Activated CD4-positive, alpha-beta T cell treated with anti-CD3 and anti-CD28 coated beads, Interleukin-2, amount 10 ng/mL, durations not matched to agents 7 days and 5 days (primary cell): ENCODE data around the gene CEMP1. TPM values are rescaled to one million over a fixed set of nuclear protein-coding genes. Genes with fewer than 3 reads are reported as not detected.

ENCODE experiments used
- CTCF ChIA-PET: fragments of 350-600 bp; sonication (Branson Sonifier 250); formaldehyde crosslinking; loops from one replicate; lab custom pipeline; 2021; ENCODE audit warnings: antibody characterized with exemption; lab: Charles Lee
- POLR2A ChIA-PET: fragments of 350-600 bp; sonication (Branson Sonifier 250); formaldehyde crosslinking; loops from one replicate; lab custom pipeline; 2021; ENCODE audit warnings: antibody characterized with exemption; lab: Charles Lee
- DNase-seq: peaks from one replicate; pipeline ENCODE4 v3.0.0-alpha.2; 2020
- H3K27ac Mint-ChIP-seq: one replicate; pipeline ENCODE4 v1.8.0; 2021; ENCODE audit warnings: mild to moderate bottlenecking, moderate library complexity, mixed read lengths
- H3K27me3 Mint-ChIP-seq: one replicate; pipeline ENCODE4 v1.8.0; 2021; ENCODE audit warnings: mixed read lengths
- H3K36me3 Mint-ChIP-seq: one replicate; pipeline ENCODE4 v1.8.0; 2021; ENCODE audit warnings: low read depth, mixed read lengths
- H3K4me1 Mint-ChIP-seq: one replicate; pipeline ENCODE4 v1.8.0; 2021; ENCODE audit warnings: mixed read lengths
- H3K4me3 Mint-ChIP-seq: one replicate; pipeline ENCODE4 v1.8.0; 2021; ENCODE audit warnings: mild to moderate bottlenecking, moderate library complexity, mixed read lengths
- H3K9me3 Mint-ChIP-seq: one replicate; pipeline ENCODE4 v1.8.0; 2021; ENCODE audit warnings: mixed read lengths
- total RNA-seq, 2 experiments: library from RNA; stranded (reverse); gene quantifications; one replicate each; pipeline ENCODE4 v1.2.3, GENCODE V29; 2021

Gene CEMP1
- total RNA-seq, 2 experiments from 2014 or later = 0.17 TPM; not detected in 1

- DNase-seq = no peak
- ChIA-PET POLR2A (no interaction called here), CTCF (no interaction called here)
- Mint-ChIP-seq H3K27ac (no peak overlapping the region), H3K36me3 (peaks cover 21% of the 10 kb centered on the region), H3K27me3 (no peaks in the 10 kb centered on the region), H3K4me1 (peaks cover 19% of the 10 kb centered on the region), H3K4me3 (no peak overlapping the region), H3K9me3 (no peaks in the 10 kb centered on the region)
These were observed 6.8 kb downstream of the CEMP1 start for GRCh38 chr16:2524339-2524938.

- Mint-ChIP-seq H3K27ac (peak overlapping the region; percentile 41), H3K27me3 (no peaks in the 10 kb centered on the region), H3K9me3 (no peaks in the 10 kb centered on the region), H3K4me3 (no peak overlapping the region), H3K36me3 (peaks cover 25% of the 10 kb centered on the region), H3K4me1 (peaks cover 21% of the 10 kb centered on the region)
- ChIA-PET POLR2A (no interaction called here), CTCF (no interaction called here)
- no peak for DNase-seq
These were observed 7.4 kb downstream of the CEMP1 start for GRCh38 chr16:2523801-2524231.

DNA sequence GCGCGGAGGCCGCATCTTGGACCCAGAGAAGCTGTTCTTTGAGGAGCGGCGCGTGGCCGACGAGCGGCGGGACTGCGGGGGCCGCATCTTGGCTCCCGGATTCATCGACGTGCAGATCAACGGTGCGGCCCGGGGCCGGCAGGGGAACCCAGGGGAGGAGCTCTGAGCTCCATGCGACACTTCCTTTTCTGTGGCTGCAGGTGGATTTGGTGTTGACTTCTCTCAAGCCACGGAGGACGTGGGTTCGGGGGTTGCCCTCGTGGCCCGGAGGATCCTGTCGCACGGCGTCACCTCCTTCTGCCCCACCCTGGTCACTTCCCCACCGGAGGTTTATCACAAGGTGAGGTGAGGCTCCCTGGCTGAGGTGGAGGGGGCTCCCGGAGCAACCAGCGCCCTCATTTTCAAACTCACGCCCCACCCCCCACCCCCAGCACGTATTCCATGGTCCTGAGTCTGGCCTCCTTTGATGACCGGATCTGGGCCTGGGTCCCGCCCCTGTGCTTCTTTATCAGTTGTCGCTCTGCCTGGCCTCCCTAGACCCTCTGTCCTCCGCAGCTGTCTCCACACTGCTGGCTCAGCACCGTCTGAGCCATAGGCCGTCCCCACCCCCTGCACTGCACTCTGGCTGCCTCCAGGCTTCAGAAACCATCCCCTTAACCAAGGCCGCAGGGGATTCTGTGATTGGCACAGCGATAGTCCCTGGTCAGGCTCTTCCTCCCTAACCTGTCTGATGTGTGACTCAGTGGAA lies 10.2 kb downstream of the CEMP1 start:
- ChIA-PET POLR2A (interaction anchor here (1.2 to 1.6 kb wide), 2 partner anchors 10 to 12 kb away, joined by 4 to 7 read pairs; partner anchors contain the start of gene CEMP1), CTCF (interaction anchor here (0.9 to 2.1 kb wide), 4 partner anchors 11 to 181 kb away, joined by 3 to 7 read pairs (median 4); partner anchors contain the start of gene ABCA3)
- Mint-ChIP-seq H3K4me3 (peak overlapping the region; percentile 84), H3K27me3 (no peaks in the 10 kb centered on the region), H3K9me3 (no peaks in the 10 kb centered on the region), H3K36me3 (peaks cover 32% of the 10 kb centered on the region), H3K4me1 (peaks cover 42% of the 10 kb centered on the region), H3K27ac (peak overlapping the region; percentile 95)
- peak; percentile 72 for DNase-seq

DNA sequence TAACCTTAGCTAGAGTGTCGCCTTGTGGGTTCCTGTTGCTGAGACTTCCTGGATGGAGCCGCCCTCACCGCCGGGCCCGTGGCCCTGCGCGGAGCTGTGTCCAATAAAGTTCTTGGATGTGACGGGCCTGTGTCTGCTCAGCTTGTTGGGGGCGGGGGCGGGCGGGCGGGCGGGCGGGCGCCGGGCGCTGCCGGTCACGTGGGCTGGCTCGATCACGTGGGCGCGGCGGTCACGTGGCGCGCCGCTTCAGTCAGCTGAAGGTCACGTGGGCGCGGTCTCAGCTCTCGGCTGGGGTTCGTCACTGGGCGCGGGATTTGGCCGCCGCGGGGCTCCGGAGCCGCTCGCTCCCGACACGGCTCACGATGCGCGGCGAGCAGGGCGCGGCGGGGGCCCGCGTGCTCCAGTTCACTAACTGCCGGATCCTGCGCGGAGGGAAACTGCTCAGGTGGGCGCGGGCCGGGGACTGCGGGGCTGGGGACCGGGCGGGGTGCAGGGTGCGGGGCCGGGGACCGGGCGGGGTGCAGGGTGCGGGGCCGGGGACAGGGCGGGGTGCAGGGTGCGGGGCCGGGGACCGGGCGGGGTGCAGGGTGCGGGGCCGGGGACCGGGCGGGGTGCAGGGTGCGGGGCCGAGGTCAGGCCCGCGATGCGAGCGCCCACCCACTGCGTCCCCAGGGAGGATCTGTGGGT lies 11.0 kb downstream of the CEMP1 start, which contains the start of gene AMDHD2:
TSS of gene AMDHD2 (plus strand) at position 275 of the 687 bp plus-strand sequence. CDS start at position 363, 88 bp downstream.
- ChIA-PET CTCF (interaction anchor here (0.5 to 2.1 kb wide), 9 partner anchors 9 to 810 kb away, joined by 3 to 7 read pairs (median 3); partner anchors contain the start of gene ABCA3), POLR2A (interaction anchor here (0.7 to 1.6 kb wide), 3 partner anchors 11 to 83 kb away, joined by 3 to 7 read pairs (median 4); partner anchors contain the start of gene CEMP1)
- Mint-ChIP-seq H3K4me3 (peak within 1 kb of the TSS; percentile 84), H3K9me3 (no peaks in the 10 kb centered on the region), H3K36me3 (peaks cover 32% of the 10 kb centered on the region), H3K27me3 (no peaks in the 10 kb centered on the region), H3K27ac (peak within 1 kb of the TSS; percentile 95), H3K4me1 (peaks cover 50% of the 10 kb centered on the region)
- DNase-seq = peak; percentile 91

DNA sequence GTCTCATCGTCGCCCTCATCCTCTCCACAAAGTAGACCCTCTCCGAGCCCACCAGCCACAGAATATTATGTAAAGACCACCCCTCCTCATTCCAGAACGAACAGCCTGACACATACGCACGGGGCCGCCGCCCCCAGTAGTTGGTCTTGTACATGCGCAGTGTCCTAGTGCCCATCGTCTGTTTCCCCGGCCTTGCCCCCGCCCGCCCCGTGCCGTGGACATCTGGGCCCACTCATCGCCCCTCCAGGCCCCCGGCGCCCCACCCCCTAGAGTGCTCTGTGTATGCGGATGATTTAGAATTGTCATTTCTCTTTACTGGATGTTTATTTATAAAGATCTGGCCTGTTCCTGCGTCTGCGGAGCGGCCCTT lies 11.5 kb downstream of the CEMP1 start:
- ChIA-PET POLR2A (interaction anchor here (0.7 to 1.6 kb wide), 2 partner anchors 13 to 82 kb away, joined by 3 to 7 read pairs; no protein-coding TSS in a partner anchor), CTCF (interaction anchor here (0.5 to 2.1 kb wide), 6 partner anchors 9 to 809 kb away, joined by 3 to 7 read pairs (median 4); partner anchors contain the start of gene ABCA3)

DNA sequence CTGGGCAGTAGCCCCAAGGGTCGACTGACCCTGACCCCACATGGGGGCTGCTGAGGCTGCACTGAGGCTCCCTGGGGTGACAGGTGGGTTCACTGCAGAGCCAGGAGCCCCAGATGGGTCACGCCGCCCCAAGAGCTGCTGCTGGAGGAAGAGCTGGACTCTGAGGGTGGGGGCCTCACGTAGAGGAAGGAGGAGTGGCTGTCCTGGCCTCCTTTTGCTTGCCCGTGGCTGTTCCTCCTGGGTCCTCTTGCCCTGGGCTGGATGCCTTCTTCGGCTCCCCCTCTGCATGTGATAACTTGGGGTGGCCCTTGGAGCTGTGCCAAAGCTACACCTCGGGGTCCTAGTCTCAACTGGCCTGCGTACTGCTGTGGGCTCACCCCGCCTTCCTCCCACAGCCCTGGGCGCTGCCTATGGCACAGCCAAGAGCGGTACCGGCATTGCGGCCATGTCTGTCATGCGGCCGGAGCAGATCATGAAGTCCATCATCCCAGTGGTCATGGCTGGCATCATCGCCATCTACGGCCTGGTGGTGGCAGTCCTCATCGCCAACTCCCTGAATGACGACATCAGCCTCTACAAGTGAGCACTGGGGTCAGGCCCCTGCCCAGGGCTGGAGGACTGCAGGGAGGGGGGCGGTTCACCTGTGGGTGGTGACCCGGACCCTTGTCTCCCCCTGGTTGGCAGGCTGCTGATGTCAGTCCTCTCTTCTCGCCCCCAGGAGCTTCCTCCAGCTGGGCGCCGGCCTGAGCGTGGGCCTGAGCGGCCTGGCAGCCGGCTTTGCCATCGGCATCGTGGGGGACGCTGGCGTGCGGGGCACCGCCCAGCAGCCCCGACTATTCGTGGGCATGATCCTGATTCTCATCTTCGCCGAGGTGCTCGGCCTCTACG lies 12.1 kb downstream of the CEMP1 start:
- ChIA-PET POLR2A (no interaction called here), CTCF (interaction anchor here (0.9 to 2.1 kb wide), 4 partner anchors 12 to 179 kb away, joined by 3 to 7 read pairs (median 4); partner anchors contain the start of genes ABCA3 and CEMP1)
- H3K9me3 Mint-ChIP-seq = no peaks in the 10 kb centered on the region

More for the DNA sequence above, 11.5 kb downstream of the CEMP1 start:
- H3K36me3 Mint-ChIP-seq = peaks cover 30% of the 10 kb centered on the region
- no peak for DNase-seq
- H3K27me3 Mint-ChIP-seq = no peaks in the 10 kb centered on the region
- H3K4me1 Mint-ChIP-seq = peaks cover 53% of the 10 kb centered on the region
- peak overlapping the region; percentile 66 for H3K4me3 Mint-ChIP-seq
- H3K9me3 Mint-ChIP-seq = no peaks in the 10 kb centered on the region
- peak overlapping the region; percentile 95 for H3K27ac Mint-ChIP-seq

DNA sequence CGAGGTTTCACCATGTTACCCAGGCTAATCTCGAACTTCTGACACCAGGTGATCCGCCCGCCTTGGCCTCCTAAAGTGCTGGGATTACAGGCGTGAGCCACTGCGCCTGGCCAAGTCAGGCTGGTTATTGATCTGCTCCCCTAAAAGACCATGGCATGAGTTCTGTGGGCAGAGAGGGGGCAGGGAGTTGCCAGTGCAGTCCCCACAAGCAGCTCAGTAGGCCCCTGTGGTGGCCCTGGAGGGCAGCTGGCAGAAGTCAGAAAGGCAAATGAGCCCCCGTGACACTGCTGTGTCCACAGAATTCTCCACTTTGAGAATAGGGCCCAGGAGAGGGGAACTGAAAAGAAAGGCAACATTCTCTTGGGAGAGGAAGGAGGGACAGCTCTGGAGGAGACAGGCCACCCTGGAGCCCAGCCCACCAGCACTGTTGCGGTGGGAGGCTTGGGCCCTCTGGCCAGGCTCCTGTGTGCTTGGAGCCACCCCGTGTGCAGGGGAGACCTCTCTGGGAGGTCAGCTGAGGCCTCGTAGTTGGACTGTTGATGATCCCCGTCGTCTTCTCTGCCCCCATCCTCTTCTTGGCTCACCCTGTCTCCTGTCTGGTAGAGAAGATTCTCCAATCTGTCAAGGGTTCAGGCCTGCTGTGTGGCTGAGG lies 13.1 kb downstream of the CEMP1 start:
- ChIA-PET POLR2A (no interaction called here), CTCF (interaction anchor here (0.9 to 1.2 kb wide), 2 partner anchors 13 to 17 kb away, joined by 3 read pairs; partner anchors contain the start of gene CEMP1)
- H3K9me3 Mint-ChIP-seq = no peaks in the 10 kb centered on the region
- peaks cover 18% of the 10 kb centered on the region for H3K36me3 Mint-ChIP-seq
- H3K27me3 Mint-ChIP-seq = no peaks in the 10 kb centered on the region
- H3K4me1 Mint-ChIP-seq = peaks cover 53% of the 10 kb centered on the region
- no peak for DNase-seq
- H3K4me3 Mint-ChIP-seq = no peak overlapping the region
- H3K27ac Mint-ChIP-seq = no peak overlapping the region

More for the DNA sequence above, 12.1 kb downstream of the CEMP1 start:
- Mint-ChIP-seq H3K27me3 (no peaks in the 10 kb centered on the region), H3K4me1 (peaks cover 49% of the 10 kb centered on the region), H3K4me3 (peak overlapping the region; percentile 66), H3K27ac (peak overlapping the region; percentile 82), H3K36me3 (peaks cover 25% of the 10 kb centered on the region)
- no peak for DNase-seq

DNA sequence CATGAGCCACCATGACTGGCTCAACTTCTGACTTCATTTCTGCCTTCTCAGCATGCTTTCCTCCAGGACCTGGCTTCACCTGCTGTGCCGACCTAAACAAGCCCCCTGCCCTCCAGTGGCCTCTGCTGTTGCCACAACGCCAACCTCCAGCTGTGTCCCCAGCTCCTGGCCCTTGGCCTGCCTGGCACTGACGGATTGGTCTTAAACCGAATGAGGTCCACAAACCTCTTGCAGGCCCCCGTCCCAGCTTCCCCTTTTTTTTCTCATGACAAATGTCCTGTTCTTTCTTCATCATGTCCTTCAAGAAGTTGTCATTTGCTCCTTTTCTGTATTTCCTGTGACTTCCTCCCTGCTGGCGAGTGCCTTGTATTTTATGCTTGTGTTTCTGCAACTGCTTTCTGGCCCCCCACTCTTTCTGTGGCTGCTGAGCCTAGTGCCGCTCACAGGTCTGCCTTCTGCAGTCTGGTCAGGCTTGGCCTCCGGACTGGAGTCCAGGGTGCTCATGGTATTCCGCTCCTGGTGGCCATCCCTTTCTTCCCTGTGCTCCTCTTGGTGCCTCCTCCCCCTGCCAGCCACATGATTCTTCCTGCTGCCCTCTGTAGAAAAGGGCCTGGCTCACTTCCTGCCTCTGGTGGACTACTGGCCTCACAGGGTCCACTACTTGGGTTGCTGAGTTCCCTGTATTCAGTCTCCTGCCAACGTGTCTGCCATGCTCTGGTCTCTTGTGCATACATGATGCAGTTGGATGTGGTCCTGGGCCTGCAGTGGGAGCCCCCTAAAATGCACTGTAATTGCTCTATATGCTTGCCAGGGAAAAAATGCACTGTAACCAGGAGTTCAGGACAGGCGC lies 14.6 kb downstream of the CEMP1 start:
- Mint-ChIP-seq H3K36me3 (peaks cover 16% of the 10 kb centered on the region), H3K9me3 (no peaks in the 10 kb centered on the region), H3K4me1 (peaks cover 59% of the 10 kb centered on the region), H3K27ac (peak overlapping the region; percentile 96), H3K27me3 (no peaks in the 10 kb centered on the region), H3K4me3 (peak overlapping the region; percentile 92)
- CTCF ChIA-PET = interaction anchor here (0.6 to 1.4 kb wide), 3 partner anchors 9 to 375 kb away, joined by 3 to 4 read pairs (median 4); no protein-coding TSS in a partner anchor
- no peak for DNase-seq
- POLR2A ChIA-PET = no interaction called here

GRCh38 chr16:2515180-2515851 lies 15.9 kb downstream of the CEMP1 start:
- no peaks in the 10 kb centered on the region for H3K9me3 Mint-ChIP-seq
- peaks cover 52% of the 10 kb centered on the region for H3K4me1 Mint-ChIP-seq
- ChIA-PET POLR2A (no interaction called here), CTCF (interaction anchor here (0.6 to 1.4 kb wide), 3 partner anchors 8 to 29 kb away, joined by 3 to 4 read pairs (median 4); no protein-coding TSS in a partner anchor)
- DNase-seq = no peak
- no peaks in the 10 kb centered on the region for H3K27me3 Mint-ChIP-seq
- H3K4me3 Mint-ChIP-seq = peak overlapping the region; percentile 92
- H3K36me3 Mint-ChIP-seq = peaks cover 15% of the 10 kb centered on the region
- H3K27ac Mint-ChIP-seq = peak overlapping the region; percentile 96
